Measurements from ENCODE around the gene CST3.

The CST3 gene

DNA sequence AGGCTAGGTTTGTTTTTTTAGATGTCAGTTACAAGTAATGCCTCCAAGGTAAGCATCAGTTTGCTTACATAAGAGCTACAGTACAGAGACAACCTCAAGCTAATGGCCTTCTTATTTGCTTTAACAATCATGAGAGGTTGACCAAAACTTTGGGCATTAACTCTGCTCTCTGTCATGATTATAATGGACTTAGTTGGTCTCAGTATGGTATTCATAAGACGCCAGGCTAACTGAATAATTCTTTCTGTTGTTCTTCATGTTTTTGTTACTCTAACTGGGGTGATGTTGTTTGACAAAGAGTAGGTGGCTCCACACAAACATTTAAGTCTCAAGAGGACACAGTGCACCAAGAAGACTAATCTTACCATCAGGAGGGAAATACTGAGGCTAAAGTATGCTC is 41.8 kb downstream of the CST3 start:
- DNase-seq = no peak

DNA sequence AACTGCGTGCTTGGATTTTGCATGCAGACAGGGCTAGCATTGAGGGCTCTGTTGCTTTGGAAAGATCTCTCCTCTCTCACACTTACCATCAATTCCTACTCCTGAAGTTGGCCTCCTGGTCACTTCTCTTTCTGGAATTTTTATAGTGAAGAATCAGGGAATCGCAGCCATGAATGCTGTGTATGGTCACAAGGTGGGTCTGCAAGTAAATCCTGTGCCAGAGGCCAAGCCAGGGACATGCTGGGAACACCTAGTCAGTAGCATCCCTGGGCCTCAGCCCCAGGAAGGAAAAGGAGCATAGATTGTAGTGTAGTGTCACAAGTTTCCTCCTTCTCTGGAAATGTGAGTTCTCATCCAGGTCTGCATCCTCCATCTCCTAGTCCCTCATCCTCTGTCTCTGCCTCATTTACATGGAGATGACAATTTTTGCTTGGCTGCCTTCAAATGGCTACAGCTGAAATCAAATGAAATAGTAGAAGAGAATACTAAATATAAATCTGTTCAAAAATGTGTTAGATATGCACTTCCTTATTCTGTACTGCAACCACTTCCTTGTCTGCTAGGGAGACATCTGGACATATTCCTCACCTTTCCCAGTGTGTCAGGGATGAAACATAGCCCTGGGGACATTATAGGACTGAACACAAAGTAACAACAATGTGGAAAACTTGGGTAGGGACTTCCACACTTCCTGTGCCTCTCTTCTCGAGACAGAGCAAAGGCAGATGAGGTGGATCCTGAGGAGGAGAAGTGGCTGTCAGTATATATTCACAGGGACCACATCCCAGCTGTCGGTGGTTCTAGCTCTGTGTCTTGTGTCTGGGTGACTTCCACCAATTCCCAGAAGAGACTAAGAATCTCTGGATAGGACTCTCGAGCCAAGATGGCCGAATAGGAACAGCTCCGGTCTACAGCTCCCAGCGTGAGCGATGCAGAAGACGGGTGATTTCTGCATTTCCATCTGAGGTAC is 49.0 kb downstream of the CST3 start:
- DNase-seq = no peak

DNA sequence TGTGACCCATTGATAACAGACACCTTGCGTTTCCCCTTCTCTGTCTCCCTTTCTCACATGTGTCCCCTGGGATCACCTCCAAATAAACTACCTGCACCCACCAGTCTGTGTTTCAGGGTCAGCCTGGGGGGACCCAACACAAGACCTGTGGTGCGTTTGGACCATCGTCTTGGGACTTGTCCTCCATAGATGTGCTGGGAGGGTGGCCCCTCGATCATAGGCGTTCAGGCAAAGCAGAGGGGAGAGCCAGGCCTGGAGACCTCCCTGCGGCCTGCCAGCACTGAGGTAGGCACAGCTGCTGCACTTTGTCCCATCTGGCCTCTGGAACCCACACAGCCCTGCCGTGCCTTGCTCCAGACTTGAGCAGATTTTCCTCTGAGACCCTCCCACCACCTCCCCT is 50.1 kb downstream of the CST3 start:
- DNase-seq = no peak

DNA sequence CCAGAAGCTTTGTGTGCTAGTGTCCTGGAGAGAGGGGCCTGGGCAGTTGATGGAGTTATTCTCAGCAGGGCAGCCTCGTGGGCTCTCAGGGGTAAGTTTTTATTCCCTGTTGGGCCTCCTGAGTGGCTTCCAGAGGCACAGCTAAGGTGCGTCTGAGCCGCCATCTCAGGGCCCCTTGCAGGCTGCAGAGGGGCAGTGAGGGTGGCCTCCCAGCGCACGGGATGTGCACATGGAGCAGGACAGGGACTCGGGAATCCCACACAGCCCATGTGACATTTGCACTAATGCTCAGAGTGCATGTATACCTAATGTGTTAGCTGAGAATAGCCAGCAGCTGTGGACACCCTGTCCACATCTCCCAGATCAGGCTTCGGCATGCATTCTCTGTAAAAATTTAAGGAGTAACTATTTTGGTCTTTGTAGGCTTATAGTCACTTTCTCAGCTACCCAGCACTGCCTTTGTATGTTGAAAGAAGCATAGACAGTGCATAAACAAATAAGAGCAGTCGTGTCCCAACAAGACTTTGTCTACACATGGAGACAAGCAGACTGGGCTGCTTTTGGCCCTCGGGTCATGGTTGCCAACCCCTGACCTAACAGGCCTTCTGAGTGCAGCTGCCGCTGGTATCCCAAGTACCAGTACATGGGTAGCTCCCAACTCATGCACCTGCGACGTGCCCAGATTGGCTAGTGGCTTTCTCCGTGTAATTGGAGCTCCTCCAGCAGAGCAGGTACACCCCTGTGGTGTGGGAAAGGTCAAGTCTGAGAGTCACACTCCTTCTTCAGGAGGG is 50.8 kb downstream of the CST3 start:
- no peak for DNase-seq

DNA sequence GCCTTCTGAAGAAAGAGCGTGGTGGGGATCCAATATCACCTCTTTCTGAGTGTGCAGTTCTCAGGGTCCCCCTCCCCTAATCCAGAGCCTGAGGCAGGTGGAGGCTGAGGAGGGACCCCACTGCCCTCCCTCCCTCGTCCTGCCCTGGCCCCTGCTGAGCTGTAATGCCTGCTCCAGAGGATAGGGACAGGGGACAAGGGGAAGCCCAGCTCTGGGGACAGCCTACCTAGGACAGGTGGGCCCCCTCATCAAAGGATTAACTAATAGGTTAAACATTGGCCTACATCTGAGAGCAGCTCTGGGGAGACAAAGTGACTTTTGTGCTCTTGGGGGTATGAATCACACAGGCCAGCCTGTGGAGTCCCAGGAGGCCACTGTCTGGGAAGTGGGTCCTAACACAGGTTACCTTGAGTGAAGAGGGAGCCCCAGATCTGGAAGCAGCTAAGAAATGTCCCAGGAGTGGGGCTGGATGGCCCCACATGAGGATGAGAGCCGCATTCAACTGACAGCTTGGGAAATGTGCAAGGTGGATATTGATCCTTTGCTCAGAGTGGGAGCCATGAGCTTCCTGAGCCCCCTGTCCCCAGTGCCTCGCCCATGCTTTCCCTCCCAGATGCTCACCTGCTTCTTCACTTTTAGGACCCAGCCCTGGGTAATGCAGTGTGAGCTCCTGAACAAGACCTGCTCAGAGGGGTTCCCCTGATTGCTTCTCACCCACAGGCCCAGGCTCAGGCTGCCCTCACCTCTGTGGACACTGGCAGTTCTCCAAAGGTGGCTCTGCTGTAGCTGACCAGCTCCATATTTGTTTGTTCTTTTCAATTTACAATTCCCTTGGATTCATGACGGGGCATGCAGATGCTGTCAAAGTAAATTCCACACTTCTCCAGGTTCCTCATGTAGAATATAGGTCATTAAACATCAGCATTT is 51.7 kb downstream of the CST3 start:
- no peak for DNase-seq

DNA sequence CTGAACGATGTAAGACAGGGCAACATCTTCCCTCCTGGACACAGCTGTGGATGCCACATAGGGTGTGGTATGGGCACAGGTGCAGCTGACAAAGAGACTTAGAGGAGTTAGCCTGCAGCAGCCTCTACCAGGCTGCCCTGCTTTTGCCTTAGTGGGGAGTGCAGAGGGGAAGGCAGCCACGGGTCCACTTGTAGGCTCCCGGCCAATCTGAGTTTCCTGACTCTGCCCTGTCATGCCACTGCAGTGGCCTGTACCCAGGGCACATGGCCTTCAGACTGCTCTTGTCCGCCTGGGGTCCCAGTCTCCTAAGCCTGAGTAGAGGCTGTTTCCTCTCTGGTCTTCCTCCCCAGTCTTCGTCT is 52.3 kb downstream of the CST3 start:
- no peak for DNase-seq

DNA sequence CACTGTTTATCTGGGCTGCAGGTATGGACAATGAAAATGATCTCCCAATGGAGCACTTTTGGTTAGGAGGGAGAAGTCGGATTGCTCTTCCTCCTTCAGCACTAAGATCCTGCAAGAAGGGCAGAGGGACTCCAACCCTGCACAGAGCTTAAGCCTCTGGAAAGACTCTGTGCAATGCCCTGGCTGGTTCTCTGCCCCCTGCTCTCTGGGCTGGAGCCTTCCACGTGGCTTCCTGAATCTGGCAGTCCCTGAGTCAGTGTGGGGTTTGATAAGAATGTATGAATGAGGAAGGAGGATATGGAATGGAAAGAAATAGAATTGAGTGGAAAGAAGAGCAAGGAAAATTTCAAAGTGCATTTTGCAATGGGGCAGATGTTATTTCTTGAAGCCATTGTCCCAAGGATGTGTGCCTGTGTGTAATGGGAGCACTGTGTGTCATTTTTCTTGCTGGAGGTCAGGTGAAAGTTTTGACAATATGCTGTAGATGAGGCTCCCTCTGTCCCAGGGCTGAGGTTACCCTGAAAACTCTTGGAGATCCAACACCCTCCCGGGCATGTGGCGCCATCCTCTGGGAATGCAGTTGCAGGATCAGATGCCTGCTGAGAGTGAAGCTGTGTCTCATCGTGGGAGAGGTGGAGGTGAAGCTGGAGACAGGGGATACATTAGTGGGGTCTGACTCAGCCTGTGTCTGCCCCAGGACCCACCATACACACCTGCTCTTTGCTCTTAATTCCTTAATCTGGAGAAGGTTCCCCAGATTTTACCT is 53.1 kb downstream of the CST3 start:
- no peak for DNase-seq

All from kidney glomerular epithelial cell (primary cell).